Epithelial cell of esophagus (primary cell): ENCODE data around the gene SEMA4F.
A peak's percentile ranks its signal among the peaks of the same experiment; 100 is the strongest.

Experiments
- DNase-seq: peaks from one replicate; pipeline ENCODE4 v3.0.0; 2010; ENCODE audit warnings: low read depth
- H3K4me3 ChIP-seq: 2 replicates; pipeline ENCODE4 v1.5.1; 2011; ENCODE audit warnings: mild to moderate bottlenecking, low read length, control low read depth
- TF ChIP-seq, protein P1 (sequence below): IDR thresholded peaks from 2 replicates; pipeline ENCODE4 v1.5.1; 2011; ENCODE audit warnings: low read depth, mild to moderate bottlenecking, low read length, control low read depth, inconsistent platforms; ENCODE audit not compliant: insufficient read depth; ENCODE audit errors: missing control alignments

The SEMA4F gene

DNA sequence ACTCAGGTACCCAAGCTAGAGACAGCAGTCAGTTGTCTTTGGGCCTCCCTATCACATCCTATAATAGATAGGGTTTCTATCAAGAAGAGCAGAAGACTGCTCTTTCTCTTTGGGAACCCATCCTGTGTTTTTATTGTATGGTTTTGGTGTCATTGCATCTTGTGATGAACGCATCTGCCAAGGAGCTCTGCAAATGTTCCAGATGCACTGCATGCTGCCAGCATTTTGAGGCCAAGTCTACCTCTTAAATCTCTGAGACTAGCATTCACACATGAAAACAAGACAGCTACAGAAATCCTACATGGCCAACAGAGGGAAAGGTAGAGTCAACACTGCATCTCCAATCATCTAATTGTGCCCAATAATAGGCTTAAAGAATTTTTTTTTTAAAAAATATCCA, 14.0 kb downstream of the SEMA4F start:
- TF ChIP-seq, protein P1, sequence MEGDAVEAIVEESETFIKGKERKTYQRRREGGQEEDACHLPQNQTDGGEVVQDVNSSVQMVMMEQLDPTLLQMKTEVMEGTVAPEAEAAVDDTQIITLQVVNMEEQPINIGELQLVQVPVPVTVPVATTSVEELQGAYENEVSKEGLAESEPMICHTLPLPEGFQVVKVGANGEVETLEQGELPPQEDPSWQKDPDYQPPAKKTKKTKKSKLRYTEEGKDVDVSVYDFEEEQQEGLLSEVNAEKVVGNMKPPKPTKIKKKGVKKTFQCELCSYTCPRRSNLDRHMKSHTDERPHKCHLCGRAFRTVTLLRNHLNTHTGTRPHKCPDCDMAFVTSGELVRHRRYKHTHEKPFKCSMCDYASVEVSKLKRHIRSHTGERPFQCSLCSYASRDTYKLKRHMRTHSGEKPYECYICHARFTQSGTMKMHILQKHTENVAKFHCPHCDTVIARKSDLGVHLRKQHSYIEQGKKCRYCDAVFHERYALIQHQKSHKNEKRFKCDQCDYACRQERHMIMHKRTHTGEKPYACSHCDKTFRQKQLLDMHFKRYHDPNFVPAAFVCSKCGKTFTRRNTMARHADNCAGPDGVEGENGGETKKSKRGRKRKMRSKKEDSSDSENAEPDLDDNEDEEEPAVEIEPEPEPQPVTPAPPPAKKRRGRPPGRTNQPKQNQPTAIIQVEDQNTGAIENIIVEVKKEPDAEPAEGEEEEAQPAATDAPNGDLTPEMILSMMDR: no peak
- no peak overlapping the region for H3K4me3 ChIP-seq
- no peak for DNase-seq

DNA sequence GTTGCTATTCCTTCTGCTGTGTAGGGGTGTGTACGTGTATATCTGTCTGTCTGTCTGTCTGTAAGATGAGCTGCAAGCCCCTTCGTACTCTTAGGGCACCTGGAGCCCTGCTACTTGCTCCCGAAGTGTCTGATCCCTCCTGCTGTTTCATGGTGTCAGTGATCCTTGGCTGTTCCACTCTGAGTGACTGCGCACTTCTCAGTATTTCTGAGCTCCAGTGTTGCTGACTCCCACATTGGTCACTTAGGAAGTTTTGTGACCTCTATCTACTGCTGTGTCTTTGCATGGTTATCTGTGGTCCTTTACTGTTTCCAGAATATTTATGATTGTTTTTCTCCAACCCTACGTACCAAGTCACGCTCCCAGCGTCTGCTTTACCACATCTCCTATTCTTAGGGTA, 16.2 kb downstream of the SEMA4F start:
- no peak overlapping the region for H3K4me3 ChIP-seq
- no peak for DNase-seq
- TF ChIP-seq, protein P1: no peak

DNA sequence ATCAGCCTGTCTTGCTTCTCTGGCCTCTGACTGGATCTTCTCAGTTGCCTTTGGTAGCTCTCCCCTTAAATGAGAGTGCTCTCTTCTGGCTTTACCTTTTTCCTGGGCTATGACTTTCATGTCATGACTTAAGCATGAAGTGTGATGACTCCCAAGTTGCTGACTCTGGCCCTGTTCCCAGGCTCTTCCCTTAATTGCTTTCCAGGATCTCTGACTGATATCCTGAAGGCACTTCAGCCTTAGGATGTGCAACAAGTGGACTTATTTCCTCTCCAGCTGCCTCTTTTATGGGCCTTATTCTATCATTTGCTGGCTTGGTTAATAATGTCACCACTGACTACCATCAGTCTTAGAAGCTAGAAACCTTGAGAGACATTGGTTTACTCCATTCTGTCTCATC, 17.4 kb downstream of the SEMA4F start:
- peak; percentile 74 for DNase-seq
- TF ChIP-seq, protein P1: no peak

DNA sequence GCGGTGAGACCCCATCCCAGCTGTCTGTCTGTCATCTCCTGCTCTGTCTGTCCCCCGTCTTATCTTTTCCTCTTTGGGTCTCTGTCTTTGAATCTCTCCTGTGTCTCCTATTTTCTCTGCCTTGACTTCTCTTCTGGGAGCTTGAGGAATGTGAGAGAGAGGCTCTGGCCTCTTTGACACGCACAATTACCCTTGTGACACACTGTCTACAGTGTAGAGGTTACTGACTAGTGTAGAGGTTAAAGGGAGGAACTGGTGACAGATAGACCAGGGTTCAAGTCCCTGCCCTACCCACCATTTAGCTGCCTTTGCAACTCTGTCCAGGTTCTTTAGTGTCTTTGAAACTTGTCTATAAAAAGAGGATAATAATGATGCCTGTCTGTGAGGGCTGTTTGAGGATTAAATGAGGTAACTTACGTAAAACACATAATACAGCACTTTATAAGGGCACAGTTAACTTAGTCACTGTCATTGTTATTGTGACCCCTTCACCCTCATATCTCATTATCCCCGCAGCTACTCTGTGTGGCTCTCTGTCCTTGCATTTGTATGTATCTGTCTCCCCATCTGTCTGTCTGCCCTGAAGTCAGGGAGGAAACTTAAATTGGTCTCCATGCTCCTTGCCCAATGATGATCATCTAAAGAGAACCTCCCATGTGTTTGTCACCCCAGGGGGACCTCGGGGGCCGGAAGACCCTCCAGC, 19.9 kb downstream of the SEMA4F start:
- DNase-seq: no peak
- TF ChIP-seq, protein P1: no peak
- H3K4me3 ChIP-seq: no peak overlapping the region

More for the DNA sequence above, 17.4 kb downstream of the SEMA4F start:
- H3K4me3 ChIP-seq: no peak overlapping the region

DNA sequence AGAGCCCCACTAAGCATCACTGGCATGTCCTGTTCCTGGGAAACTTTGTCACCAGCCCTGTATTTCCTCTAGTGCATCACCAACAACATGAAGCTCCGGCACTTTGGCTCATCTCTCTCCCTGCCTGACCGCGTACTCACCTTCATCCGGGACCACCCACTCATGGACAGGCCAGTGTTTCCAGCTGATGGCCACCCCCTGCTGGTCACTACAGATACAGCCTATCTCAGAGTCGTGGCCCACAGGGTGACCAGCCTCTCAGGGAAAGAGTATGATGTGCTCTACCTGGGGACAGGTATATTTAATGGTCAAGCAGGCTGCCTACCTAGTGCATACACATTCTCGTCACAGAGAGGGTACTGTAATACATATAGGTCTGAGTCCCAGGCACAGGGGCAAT, 21.0 kb downstream of the SEMA4F start:
- TF ChIP-seq, protein P1: no peak
- no peak overlapping the region for H3K4me3 ChIP-seq
- DNase-seq: no peak

DNA sequence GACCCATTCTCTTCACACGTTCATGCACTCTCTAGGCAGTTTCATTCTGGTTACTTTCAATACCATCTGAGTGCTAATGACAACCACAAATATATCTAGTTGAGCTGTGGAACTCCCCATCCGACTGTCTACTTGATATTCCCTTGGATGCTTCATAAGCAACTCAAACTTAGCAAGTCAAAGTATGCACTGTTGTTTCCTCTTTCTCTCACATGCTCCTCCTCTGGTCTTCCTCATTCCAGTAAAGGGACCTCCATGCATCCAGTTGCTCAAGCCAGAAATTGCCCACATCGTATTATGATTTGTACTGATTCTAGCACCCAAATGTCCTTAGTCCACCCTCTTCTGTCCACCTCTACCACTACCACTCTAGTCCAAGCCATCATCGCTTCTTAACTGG, 22.3 kb downstream of the SEMA4F start:
- DNase-seq: no peak
- no peak overlapping the region for H3K4me3 ChIP-seq
- TF ChIP-seq, protein P1: no peak

DNA sequence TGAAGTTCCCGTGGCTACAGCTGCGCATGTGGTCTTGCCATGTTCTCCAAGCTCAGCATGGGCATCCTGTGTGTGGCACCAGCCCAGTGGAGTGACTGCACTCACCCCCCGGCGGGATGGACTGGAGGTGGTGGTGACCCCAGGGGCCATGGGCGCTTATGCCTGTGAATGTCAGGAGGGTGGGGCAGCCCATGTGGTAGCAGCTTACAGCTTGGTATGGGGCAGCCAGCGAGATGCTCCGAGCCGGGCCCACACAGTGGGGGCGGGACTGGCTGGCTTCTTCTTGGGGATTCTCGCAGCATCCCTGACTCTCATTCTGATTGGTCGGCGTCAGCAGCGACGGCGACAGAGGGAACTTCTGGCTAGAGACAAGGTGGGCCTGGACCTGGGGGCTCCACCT, 25.6 kb downstream of the SEMA4F start:
- H3K4me3 ChIP-seq: no peak overlapping the region

More for the DNA sequence above, 25.6 kb downstream of the SEMA4F start:
- TF ChIP-seq, protein P1: no peak
- DNase-seq: no peak
